Astrocyte (in vitro differentiated cells and primary cell): ENCODE data around the gene CHMP2A. TPM values are rescaled to one million over a fixed set of nuclear protein-coding genes. Genes with fewer than 3 reads are reported as not detected.

ENCODE experiments used
- DNase-seq: peaks from one replicate; pipeline ENCODE4 v3.0.0-alpha.2; 2010; ENCODE audit warnings: low read depth
- FAIRE-seq: peaks from 2 replicates; lab custom pipeline; 2011; peaks lifted over from hg19 to GRCh38; lab: Jason Lieb, UNC
- H2AFZ ChIP-seq: 2 replicates; pipeline ENCODE4 v1.6.0; 2012; ENCODE audit warnings: low read depth, low read length, inconsistent platforms
- H3K27ac ChIP-seq: 2 replicates; pipeline ENCODE4 v1.5.1; 2011; ENCODE audit warnings: low read depth, low read length, inconsistent platforms
- H3K27me3 ChIP-seq: 2 replicates; pipeline ENCODE4 v1.6.0; 2011; ENCODE audit warnings: low read length, inconsistent platforms; ENCODE audit not compliant: insufficient read depth
- H3K36me3 ChIP-seq: 2 replicates; pipeline ENCODE4 v1.5.1; 2011; ENCODE audit warnings: low read length, inconsistent platforms; ENCODE audit not compliant: insufficient read depth
- H3K4me1 ChIP-seq: 2 replicates; pipeline ENCODE4 v1.5.1; 2011; ENCODE audit warnings: low read length, inconsistent platforms; ENCODE audit not compliant: insufficient read depth
- H3K4me2 ChIP-seq: 2 replicates; pipeline ENCODE4 v1.6.0; 2012; ENCODE audit warnings: low read length, inconsistent platforms
- H3K4me3 ChIP-seq: 2 replicates; pipeline ENCODE4 v1.5.1; 2011; ENCODE audit warnings: low read depth, mild to moderate bottlenecking, low read length, inconsistent platforms; ENCODE audit not compliant: insufficient read depth
- H3K79me2 ChIP-seq: 2 replicates; pipeline ENCODE4 v1.6.0; 2012; ENCODE audit warnings: mild to moderate bottlenecking, low read length, inconsistent platforms; ENCODE audit not compliant: insufficient read depth
- H3K9ac ChIP-seq: 2 replicates; pipeline ENCODE4 v1.6.0; 2012; ENCODE audit warnings: mild to moderate bottlenecking, low read length, inconsistent platforms
- H3K9me3 ChIP-seq: 2 replicates; pipeline ENCODE4 v1.5.1; 2012; ENCODE audit warnings: low read depth, mild to moderate bottlenecking, low read length, inconsistent platforms; ENCODE audit not compliant: insufficient read depth
- H4K20me1 ChIP-seq: 2 replicates; pipeline ENCODE4 v1.6.0; 2012; ENCODE audit warnings: low read length, inconsistent platforms; ENCODE audit not compliant: insufficient read depth
- H3K27ac Mint-ChIP-seq: one replicate; pipeline ENCODE4 v1.8.0; 2021; ENCODE audit warnings: mild to moderate bottlenecking, mixed read lengths; ENCODE audit not compliant: unreplicated experiment
- H3K27me3 Mint-ChIP-seq: one replicate; pipeline ENCODE4 v1.8.0; 2021; ENCODE audit warnings: low read depth, mixed read lengths; ENCODE audit not compliant: unreplicated experiment
- H3K36me3 Mint-ChIP-seq: one replicate; pipeline ENCODE4 v1.8.0; 2021; ENCODE audit warnings: low read depth, mixed read lengths; ENCODE audit not compliant: unreplicated experiment
- H3K4me1 Mint-ChIP-seq: one replicate; pipeline ENCODE4 v1.8.0; 2021; ENCODE audit warnings: low read depth, mixed read lengths; ENCODE audit not compliant: unreplicated experiment
- H3K4me3 Mint-ChIP-seq: one replicate; pipeline ENCODE4 v1.8.0; 2021; ENCODE audit warnings: mild to moderate bottlenecking, moderate library complexity, mixed read lengths; ENCODE audit not compliant: unreplicated experiment
- H3K9me3 Mint-ChIP-seq: one replicate; pipeline ENCODE4 v1.8.0; 2021; ENCODE audit warnings: mild to moderate bottlenecking, mixed read lengths; ENCODE audit not compliant: unreplicated experiment
- CTCF ChIP-seq: IDR thresholded peaks from 2 replicates; pipeline ENCODE4 v1.5.1; 2011; ENCODE audit warnings: low read depth, mild to moderate bottlenecking, inconsistent platforms, low read length, moderate library complexity; ENCODE audit not compliant: insufficient read depth
- EZH2 ChIP-seq: IDR thresholded peaks from 2 replicates; pipeline ENCODE4 v1.6.1; 2012; ENCODE audit warnings: mild to moderate bottlenecking, low read length, inconsistent platforms; ENCODE audit not compliant: insufficient read depth
- total RNA-seq: library from RNA; stranded (reverse); gene quantifications from 2 replicates; pipeline ENCODE4 v1.2.1, GENCODE V29; 2021

The CHMP2A gene
- total RNA-seq, 1 donor from 2014 or later: 71.3 TPM

DNA sequence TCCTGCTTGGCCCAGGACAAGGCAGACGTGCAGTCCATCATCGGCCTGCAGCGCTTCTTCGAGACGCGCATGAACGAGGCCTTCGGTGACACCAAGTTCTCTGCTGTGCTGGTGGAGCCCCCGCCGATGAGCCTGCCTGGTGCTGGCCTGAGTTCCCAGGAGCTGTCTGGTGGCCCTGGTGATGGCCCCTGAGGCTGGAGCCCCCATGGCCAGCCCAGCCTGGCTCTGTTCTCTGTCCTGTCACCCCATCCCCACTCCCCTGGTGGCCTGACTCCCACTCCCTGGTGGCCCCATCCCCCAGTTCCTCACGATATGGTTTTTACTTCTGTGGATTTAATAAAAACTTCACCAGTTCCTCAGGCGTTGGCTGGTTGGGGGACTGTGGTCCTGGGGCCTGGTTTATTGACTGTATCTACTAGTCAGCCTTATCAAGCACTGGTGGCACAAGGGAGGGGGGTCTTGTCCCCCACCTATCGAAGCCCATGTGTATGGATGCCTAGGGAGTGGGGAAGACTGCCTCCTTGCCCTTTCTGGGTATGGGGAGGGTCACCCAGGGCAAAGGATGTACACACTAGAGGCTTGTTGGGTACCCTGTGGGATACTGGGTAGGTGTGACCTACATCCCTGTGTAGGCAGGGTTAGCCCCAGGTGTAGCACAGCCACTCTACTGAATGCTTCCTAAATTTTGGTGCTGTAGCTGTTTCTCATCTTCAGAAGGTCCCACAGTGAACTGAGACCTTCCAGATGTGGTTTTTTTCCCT, 4.4 kb downstream of the CHMP2A start:
- peaks cover 33% of the 10 kb centered on the region for H3K4me1 Mint-ChIP-seq
- Histone ChIP-seq H3K4me3 (no peak overlapping the region), H4K20me1 (peaks cover 70% of the 10 kb centered on the region), H3K9me3 (no peaks in the 10 kb centered on the region), H3K4me1 (peaks cover 27% of the 10 kb centered on the region), H3K9ac (no peak overlapping the region), H3K27ac (no peak overlapping the region), H2AFZ (no peak overlapping the region), H3K4me2 (no peak overlapping the region), H3K79me2 (peaks cover 81% of the 10 kb centered on the region), H3K27me3 (no peaks in the 10 kb centered on the region), H3K36me3 (peaks cover 56% of the 10 kb centered on the region)
- no peak for FAIRE-seq
- TF ChIP-seq EZH2: no peak
- no peak for TF ChIP-seq CTCF
- peaks cover 36% of the 10 kb centered on the region for H3K36me3 Mint-ChIP-seq
- H3K4me3 Mint-ChIP-seq: no peak overlapping the region
- no peak for DNase-seq
- H3K27me3 Mint-ChIP-seq: no peaks in the 10 kb centered on the region
- no peaks in the 10 kb centered on the region for H3K9me3 Mint-ChIP-seq
- H3K27ac Mint-ChIP-seq: no peak overlapping the region

DNA sequence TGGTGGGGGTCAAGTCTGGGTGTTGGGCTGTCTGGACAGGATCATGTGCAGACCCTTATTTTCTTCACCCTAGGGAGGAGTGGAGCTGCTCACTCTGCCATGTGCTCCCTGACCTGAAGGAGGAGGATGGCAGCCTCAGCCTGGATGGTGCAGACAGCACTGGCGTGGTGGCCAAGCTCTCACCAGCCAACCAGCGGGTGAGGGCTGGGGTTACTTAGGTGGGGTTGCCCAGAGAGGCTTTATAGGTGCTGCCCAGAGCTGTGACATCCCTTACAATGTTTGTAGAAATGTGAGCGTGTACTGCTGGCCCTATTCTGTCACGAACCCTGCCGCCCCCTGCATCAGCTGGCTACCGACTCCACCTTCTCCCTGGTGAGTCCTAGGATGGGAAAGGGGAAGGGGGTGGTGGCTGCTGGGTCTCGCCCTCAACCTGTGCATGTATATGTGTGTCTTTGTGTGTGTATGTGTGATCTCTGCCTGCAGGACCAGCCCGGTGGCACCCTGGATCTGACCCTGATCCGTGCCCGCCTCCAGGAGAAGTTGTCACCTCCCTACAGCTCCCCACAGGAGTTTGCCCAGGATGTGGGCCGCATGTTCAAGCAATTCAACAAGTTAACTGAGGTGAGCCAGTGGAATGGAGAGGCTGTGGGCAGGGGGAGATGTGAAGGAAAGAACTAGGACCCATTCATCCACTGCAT, 5.1 kb downstream of the CHMP2A start:
- Histone ChIP-seq H3K9ac (no peak overlapping the region), H3K36me3 (peaks cover 56% of the 10 kb centered on the region), H3K27me3 (no peaks in the 10 kb centered on the region), H3K4me1 (peaks cover 23% of the 10 kb centered on the region), H2AFZ (no peak overlapping the region), H3K27ac (no peak overlapping the region), H4K20me1 (peaks cover 77% of the 10 kb centered on the region), H3K4me3 (no peak overlapping the region), H3K4me2 (no peak overlapping the region), H3K9me3 (no peaks in the 10 kb centered on the region), H3K79me2 (peaks cover 88% of the 10 kb centered on the region)
- DNase-seq (no peak), FAIRE-seq (no peak)
- H3K4me1 Mint-ChIP-seq: peaks cover 27% of the 10 kb centered on the region
- no peak overlapping the region for H3K4me3 Mint-ChIP-seq
- H3K36me3 Mint-ChIP-seq: peaks cover 32% of the 10 kb centered on the region
- H3K27me3 Mint-ChIP-seq: no peaks in the 10 kb centered on the region
- no peaks in the 10 kb centered on the region for H3K9me3 Mint-ChIP-seq
- H3K27ac Mint-ChIP-seq: no peak overlapping the region
- TF ChIP-seq CTCF (no peak), EZH2 (no peak)
